Measurements from ENCODE around the gene FCHO2. TPM values are rescaled to one million over a fixed set of nuclear protein-coding genes. Genes with fewer than 3 reads are reported as not detected.
"Not testable (repeated sequence)": the region's sequence is repeated elsewhere in the genome, so short reads cannot be mapped to it uniquely, and the experiment has no call there.

Gene FCHO2, protein sequence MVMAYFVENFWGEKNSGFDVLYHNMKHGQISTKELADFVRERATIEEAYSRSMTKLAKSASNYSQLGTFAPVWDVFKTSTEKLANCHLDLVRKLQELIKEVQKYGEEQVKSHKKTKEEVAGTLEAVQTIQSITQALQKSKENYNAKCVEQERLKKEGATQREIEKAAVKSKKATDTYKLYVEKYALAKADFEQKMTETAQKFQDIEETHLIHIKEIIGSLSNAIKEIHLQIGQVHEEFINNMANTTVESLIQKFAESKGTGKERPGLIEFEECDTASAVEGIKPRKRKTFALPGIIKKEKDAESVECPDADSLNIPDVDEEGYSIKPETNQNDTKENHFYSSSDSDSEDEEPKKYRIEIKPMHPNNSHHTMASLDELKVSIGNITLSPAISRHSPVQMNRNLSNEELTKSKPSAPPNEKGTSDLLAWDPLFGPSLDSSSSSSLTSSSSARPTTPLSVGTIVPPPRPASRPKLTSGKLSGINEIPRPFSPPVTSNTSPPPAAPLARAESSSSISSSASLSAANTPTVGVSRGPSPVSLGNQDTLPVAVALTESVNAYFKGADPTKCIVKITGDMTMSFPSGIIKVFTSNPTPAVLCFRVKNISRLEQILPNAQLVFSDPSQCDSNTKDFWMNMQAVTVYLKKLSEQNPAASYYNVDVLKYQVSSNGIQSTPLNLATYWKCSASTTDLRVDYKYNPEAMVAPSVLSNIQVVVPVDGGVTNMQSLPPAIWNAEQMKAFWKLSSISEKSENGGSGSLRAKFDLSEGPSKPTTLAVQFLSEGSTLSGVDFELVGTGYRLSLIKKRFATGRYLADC
- 1 to 10 TPM; 2.3 to 2.4 TPM for total RNA-seq

DNA sequence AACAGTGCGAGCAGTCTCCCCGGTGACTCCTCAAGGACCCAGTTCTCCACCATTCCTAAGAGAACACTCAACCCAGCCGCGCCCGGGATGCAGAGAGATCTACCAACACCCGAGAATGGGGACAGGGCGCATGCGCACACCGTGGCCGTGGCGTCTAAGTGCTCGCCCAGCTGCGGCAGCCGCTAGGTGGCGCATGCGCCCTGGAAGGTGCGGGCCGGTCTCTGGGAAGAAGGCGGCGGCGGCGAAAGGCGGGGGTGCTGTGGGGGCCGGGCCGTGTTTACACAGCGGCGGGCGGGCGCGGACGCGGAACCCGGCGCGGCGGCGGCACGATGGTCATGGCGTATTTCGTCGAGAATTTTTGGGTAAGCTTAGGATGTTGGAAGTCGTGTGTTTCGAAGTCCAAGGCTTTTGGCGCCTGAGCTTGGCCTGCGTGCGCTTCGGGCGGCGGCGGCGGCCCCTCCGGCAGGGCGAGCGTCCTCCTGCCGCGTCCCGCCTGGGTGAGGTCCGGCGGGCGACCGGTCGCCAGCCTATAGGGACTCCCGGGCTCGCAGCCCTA is at the start of gene FCHO2:
Gene FCHO2, plus strand, starts transcription at position 274 of the 556 bp plus-strand sequence. Its CDS starts 56 bp downstream, at position 330.
- ATAC-seq (replicated peaks in 1 of 2) (peak; percentile 98), DNase-seq (peak; percentile 96 to 98)
- Mint-ChIP-seq H3K4me1 (ENCODE audit: low read depth) (peaks cover 20% of the 10 kb centered on the region), H3K27ac (peak within 1 kb of the TSS; percentile 94), H3K36me3 (ENCODE audit: insufficient read depth in 2 of 2) (peaks cover 3% of the 10 kb centered on the region in 2 donors), H3K9me3 (no peaks in the 10 kb centered on the region), H3K27me3 (ENCODE audit: low read depth) (peaks cover 60% of the 10 kb centered on the region), H3K4me3 (peak within 1 kb of the TSS; percentile 94 to 97)

GRCh38 chr5:72906806-72907205 is 49.0 kb upstream of the FCHO2 start:
- H3K27ac Mint-ChIP-seq: peak overlapping the region; percentile 19
- no peak overlapping the region for H3K4me3 Mint-ChIP-seq
- H3K27me3 Mint-ChIP-seq (ENCODE audit: low read depth): no peaks in the 10 kb centered on the region
- no peak for ATAC-seq (replicated peaks in 1 of 2)
- peaks cover 12 to 50% of the 10 kb centered on the region in 2 donors for H3K36me3 Mint-ChIP-seq (ENCODE audit: insufficient read depth in 2 of 2)
- no peaks in the 10 kb centered on the region for H3K9me3 Mint-ChIP-seq
- H3K4me1 Mint-ChIP-seq (ENCODE audit: low read depth): no peaks in the 10 kb centered on the region
- no peak for DNase-seq

DNA sequence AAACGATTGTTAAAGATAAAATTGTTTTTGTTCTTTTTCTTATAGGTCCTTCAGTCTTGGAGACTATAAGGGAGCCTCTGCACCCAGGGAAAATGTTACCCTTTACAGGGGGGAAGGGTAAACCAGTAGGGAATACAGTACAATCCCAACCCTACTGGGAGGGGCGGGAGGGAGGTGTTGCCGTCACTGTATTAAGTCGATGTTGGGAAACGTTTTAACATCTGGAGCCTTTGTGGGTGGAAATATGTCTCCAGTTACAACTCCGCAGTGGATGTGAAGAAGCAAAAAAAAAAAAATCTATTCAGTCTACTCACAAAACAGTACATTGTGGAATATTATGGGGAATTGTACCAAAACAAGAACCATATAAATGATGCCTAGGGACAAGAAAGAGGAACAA is 47.2 kb upstream of the FCHO2 start:
- DNase-seq (no peak), ATAC-seq (replicated peaks in 1 of 2) (no peak)
- Mint-ChIP-seq H3K36me3 (ENCODE audit: insufficient read depth in 2 of 2) (peaks cover 11 to 36% of the 10 kb centered on the region in 2 donors), H3K27ac (no peak overlapping the region), H3K4me1 (ENCODE audit: low read depth) (no peaks in the 10 kb centered on the region), H3K27me3 (ENCODE audit: low read depth) (no peaks in the 10 kb centered on the region), H3K4me3 (no peak overlapping the region), H3K9me3 (no peaks in the 10 kb centered on the region)

GRCh38 chr5:72917371-72917776 is 38.5 kb upstream of the FCHO2 start:
- no peaks in the 10 kb centered on the region for H3K4me1 Mint-ChIP-seq (ENCODE audit: low read depth)
- H3K27ac Mint-ChIP-seq: no peak overlapping the region
- no peaks in the 10 kb centered on the region for H3K36me3 Mint-ChIP-seq (ENCODE audit: insufficient read depth in 2 of 2)
- no peak overlapping the region for H3K4me3 Mint-ChIP-seq
- no peak for ATAC-seq (replicated peaks in 1 of 2)
- no peaks in the 10 kb centered on the region for H3K27me3 Mint-ChIP-seq (ENCODE audit: low read depth)
- H3K9me3 Mint-ChIP-seq: no peaks in the 10 kb centered on the region
- no peak for DNase-seq

DNA sequence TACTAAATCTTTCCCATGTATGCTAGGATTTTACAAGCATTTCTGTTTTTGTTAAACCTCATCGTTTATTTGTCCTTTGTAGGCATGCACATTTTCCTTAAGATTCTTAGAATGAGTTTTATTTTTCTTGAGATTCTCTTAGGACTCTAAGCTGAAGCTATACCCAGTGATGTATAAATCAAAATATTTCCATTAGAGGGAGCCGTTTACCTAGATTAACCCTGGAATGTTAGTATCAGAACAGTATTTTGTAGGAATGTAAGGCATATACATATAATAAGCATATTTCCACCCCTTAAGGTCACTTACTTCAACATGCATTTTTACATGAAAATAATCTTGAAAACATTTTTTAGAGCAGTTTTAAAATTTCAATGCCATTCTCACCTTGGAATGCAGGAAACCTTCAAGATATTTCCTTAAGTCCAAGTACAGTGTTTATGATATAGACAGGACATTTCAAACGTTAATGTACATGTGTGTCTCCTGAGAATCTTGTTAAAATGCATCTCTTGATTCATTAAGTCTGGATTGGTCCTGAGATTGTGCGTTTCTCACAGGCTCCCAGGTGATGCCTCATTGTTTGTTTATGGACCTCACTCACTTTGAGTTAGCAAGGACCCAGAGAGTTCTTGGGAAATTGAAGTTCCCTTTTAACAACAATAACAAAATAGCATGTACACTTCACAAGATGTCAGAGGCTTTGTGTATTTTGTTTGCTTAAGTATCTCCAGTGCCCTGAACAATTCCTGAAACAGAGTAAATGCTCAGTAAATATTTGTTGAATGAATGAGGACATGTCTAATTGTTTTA is 34.9 kb upstream of the FCHO2 start:
- ATAC-seq (replicated peaks in 1 of 2) (no peak), DNase-seq (no peak)
- no peak overlapping the region for H3K4me3 Mint-ChIP-seq
- H3K36me3 Mint-ChIP-seq (ENCODE audit: insufficient read depth in 2 of 2): no peaks in the 10 kb centered on the region
- H3K27me3 Mint-ChIP-seq (ENCODE audit: low read depth): no peaks in the 10 kb centered on the region
- H3K27ac Mint-ChIP-seq: no peak overlapping the region
- no peaks in the 10 kb centered on the region for H3K9me3 Mint-ChIP-seq
- H3K4me1 Mint-ChIP-seq (ENCODE audit: low read depth): no peaks in the 10 kb centered on the region

DNA sequence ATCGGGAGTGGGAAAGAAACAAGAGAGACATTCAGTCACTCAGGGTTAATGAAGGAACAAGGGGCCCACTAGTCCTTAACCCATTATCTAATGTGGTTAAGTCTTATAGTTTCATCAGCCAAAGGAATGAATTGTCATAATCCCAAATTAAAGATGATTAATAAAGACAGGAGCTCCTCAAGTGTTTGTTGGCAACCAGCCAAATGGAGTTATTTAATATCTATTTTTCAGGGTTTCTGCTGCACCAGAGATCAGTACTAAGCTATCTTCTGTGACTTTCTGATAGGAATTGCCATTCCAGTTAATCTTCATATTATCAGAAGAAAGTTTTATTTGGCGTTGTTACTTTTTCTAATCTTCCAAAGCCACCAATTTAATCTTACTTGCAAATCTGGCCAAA is 34.0 kb upstream of the FCHO2 start:
- Mint-ChIP-seq H3K27me3 (ENCODE audit: low read depth) (peaks cover 1% of the 10 kb centered on the region), H3K4me3 (no peak overlapping the region), H3K36me3 (ENCODE audit: insufficient read depth in 2 of 2) (no peaks in the 10 kb centered on the region), H3K27ac (no peak overlapping the region), H3K4me1 (ENCODE audit: low read depth) (no peaks in the 10 kb centered on the region), H3K9me3 (no peaks in the 10 kb centered on the region)
- no peak for ATAC-seq (replicated peaks in 1 of 2)
- DNase-seq: no peak

DNA sequence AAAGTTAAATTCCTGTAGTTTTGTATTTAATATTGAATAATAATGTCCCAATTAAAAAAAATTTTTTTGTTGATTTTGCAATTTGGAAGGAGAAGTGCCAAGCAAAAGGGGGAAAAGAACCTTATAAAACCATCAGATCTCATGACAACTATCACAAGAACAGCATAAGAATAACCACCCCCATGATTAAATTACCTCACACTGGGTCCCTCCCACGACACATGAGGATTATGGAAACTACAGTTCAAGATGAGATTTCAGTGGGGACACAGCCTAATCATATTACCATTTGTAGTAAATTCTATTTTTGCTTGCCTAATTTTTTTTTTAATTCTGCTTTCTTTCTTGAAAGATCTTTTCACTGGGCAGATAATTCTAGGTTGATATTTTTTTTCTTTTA is 33.4 kb upstream of the FCHO2 start:
- Mint-ChIP-seq H3K36me3 (ENCODE audit: insufficient read depth in 2 of 2) (no peaks in the 10 kb centered on the region), H3K9me3 (no peaks in the 10 kb centered on the region), H3K4me1 (ENCODE audit: low read depth) (no peaks in the 10 kb centered on the region), H3K4me3 (no peak overlapping the region), H3K27me3 (ENCODE audit: low read depth) (peaks cover 7% of the 10 kb centered on the region), H3K27ac (no peak overlapping the region)
- DNase-seq: no peak
- ATAC-seq (replicated peaks in 1 of 2): no peak

- H3K27ac Mint-ChIP-seq: no peak overlapping the region
- DNase-seq (no peak), ATAC-seq (replicated peaks in 1 of 2) (peak in 1 of 2 donors; percentile 15)
- H3K36me3 Mint-ChIP-seq (ENCODE audit: insufficient read depth in 2 of 2): no peaks in the 10 kb centered on the region
- H3K9me3 Mint-ChIP-seq: no peaks in the 10 kb centered on the region
- peaks cover 23% of the 10 kb centered on the region for H3K27me3 Mint-ChIP-seq (ENCODE audit: low read depth)
- H3K4me1 Mint-ChIP-seq (ENCODE audit: low read depth): no peaks in the 10 kb centered on the region
- H3K4me3 Mint-ChIP-seq: no peak overlapping the region
Measured at GRCh38 chr5:72925336-72926010, 30.4 kb upstream of the FCHO2 start.

GRCh38 chr5:72932686-72933085 is 23.2 kb upstream of the FCHO2 start:
- not testable (repeated sequence) for H3K4me3 Mint-ChIP-seq; H3K27ac Mint-ChIP-seq; H3K36me3 Mint-ChIP-seq (ENCODE audit: insufficient read depth in 2 of 2)

DNA sequence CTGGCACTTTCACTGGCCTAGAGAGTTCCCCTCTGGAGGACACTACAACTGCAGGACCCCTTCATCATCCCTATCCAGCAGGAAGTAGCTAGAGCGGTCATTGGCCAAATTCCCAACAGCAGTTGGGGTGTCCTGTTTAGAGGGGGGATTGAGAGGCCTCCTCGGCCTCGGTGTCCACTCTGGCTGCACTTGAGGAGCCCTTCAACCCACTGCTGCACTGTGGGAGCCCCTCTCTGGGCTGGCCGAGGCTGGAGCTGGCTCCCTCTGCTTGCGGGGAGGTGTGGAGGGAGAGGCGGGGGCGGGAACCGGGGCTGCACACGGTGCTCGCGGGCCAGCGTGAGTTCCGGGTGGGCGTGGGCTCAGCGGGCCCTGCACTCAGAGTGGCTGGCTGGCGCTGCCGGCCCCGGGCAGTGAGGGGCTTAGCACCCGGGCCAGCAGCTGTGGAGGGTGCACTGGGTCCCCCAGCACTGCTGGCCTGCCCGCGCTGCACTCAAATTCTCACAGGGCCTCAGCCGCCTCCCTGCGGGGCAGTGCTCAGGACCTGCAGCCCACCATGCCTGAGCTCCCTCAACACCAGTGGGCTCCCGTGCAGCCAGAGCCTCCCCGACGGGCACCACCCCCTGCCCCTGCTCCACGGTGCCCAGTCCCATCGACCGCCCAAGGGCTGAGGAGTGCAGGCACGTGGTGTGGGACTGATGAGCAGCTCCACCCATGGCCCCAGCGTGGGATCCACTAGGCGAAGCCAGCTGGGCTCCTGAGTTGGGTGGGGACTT is 20.7 kb upstream of the FCHO2 start:
- not testable (repeated sequence) for H3K9me3 Mint-ChIP-seq; DNase-seq; ATAC-seq (replicated peaks in 1 of 2); H3K36me3 Mint-ChIP-seq (ENCODE audit: insufficient read depth in 2 of 2); H3K4me3 Mint-ChIP-seq; H3K27ac Mint-ChIP-seq; H3K4me1 Mint-ChIP-seq (ENCODE audit: low read depth)
- H3K27me3 Mint-ChIP-seq (ENCODE audit: low read depth): peaks cover 54% of the 10 kb centered on the region

More at GRCh38 chr5:72932686-72933085, 23.2 kb upstream of the FCHO2 start:
- not testable (repeated sequence) for H3K4me1 Mint-ChIP-seq (ENCODE audit: low read depth); DNase-seq; H3K9me3 Mint-ChIP-seq; ATAC-seq (replicated peaks in 1 of 2)
- peaks cover 43% of the 10 kb centered on the region for H3K27me3 Mint-ChIP-seq (ENCODE audit: low read depth)

GRCh38 chr5:72936893-72937292 is 18.9 kb upstream of the FCHO2 start:
- H3K27ac Mint-ChIP-seq: no peak overlapping the region
- DNase-seq (no peak), ATAC-seq (replicated peaks in 1 of 2) (no peak)
- peaks cover 60% of the 10 kb centered on the region for H3K27me3 Mint-ChIP-seq (ENCODE audit: low read depth)
- H3K36me3 Mint-ChIP-seq (ENCODE audit: insufficient read depth in 2 of 2): no peaks in the 10 kb centered on the region
- peaks cover 0 to 2% of the 10 kb centered on the region in 2 donors for H3K9me3 Mint-ChIP-seq
- H3K4me3 Mint-ChIP-seq: no peak overlapping the region
- no peaks in the 10 kb centered on the region for H3K4me1 Mint-ChIP-seq (ENCODE audit: low read depth)

Data from activated T-cell treated with anti-CD3 and anti-CD28 coated beads, Interleukin-2, amount 50 U/mL, for 72 hours (primary cell).